ENCODE measurements around the gene EEFSEC.

Gene EEFSEC

GRCh38 chr3:128167646-128167972 is 14.3 kb downstream of the EEFSEC start:
- Histone ChIP-seq H3K9me3 (replicated peaks; ENCODE audit: insufficient read depth, low read length) (no peaks in the 10 kb centered on the region), H3F3A (ENCODE audit: insufficient read depth, low read length) (no peaks in the 10 kb centered on the region), H3K9me2 (replicated peaks; ENCODE audit: insufficient read depth, low read length) (no peaks in the 10 kb centered on the region), H2AFZ (ENCODE audit: low read length) (no peak overlapping the region), H3K27ac (ENCODE audit: low read length) (no peak overlapping the region), H3K79me2 (ENCODE audit: low read length) (peaks cover 48% of the 10 kb centered on the region), H3K27me3 (replicated peaks; ENCODE audit: insufficient read depth, low read length) (no peaks in the 10 kb centered on the region), H4K20me1 (ENCODE audit: insufficient read depth, low read length) (no peaks in the 10 kb centered on the region), H3K9ac (ENCODE audit: low read length) (no peak overlapping the region), H3K36me3 (replicated peaks; ENCODE audit: insufficient read depth, low read length) (no peaks in the 10 kb centered on the region), H3K4me1 (ENCODE audit: low read length) (no peaks in the 10 kb centered on the region), H3K4me3 (ENCODE audit: low read length) (no peak overlapping the region), H3K4me2 (ENCODE audit: low read depth, low read length) (no peak overlapping the region)
- TF ChIP-seq CTCF (IDR thresholded peaks at IDR 0.05; ENCODE audit: low read length) (no peak), EZH2phosphoT487 (IDR thresholded peaks at IDR 0.05; ENCODE audit: low read length) (no peak), EZH2 (optimal IDR thresholded peaks at IDR 0.05; ENCODE audit: low read depth, low read length) (no peak)
- DNase-seq, result no peak

GRCh38 chr3:128167973-128168674 is 14.8 kb downstream of the EEFSEC start:
- no peak overlapping the region for H3K4me2 ChIP-seq (ENCODE audit: low read depth, low read length)
- H3K79me2 ChIP-seq (ENCODE audit: low read length), result peaks cover 43% of the 10 kb centered on the region
- no peak overlapping the region for H3K9ac ChIP-seq (ENCODE audit: low read length)
- no peaks in the 10 kb centered on the region for H3K4me1 ChIP-seq (ENCODE audit: low read length)
- no peaks in the 10 kb centered on the region for H3F3A ChIP-seq (ENCODE audit: insufficient read depth, low read length)
- H4K20me1 ChIP-seq (ENCODE audit: insufficient read depth, low read length), result no peaks in the 10 kb centered on the region
- no peak overlapping the region for H2AFZ ChIP-seq (ENCODE audit: low read length)
- DNase-seq, result no peak
- no peaks in the 10 kb centered on the region for H3K36me3 ChIP-seq (replicated peaks; ENCODE audit: insufficient read depth, low read length)
- no peaks in the 10 kb centered on the region for H3K27me3 ChIP-seq (replicated peaks; ENCODE audit: insufficient read depth, low read length)
- H3K4me3 ChIP-seq (ENCODE audit: low read length), result no peak overlapping the region
- H3K9me3 ChIP-seq (replicated peaks; ENCODE audit: insufficient read depth, low read length), result no peaks in the 10 kb centered on the region
- no peak overlapping the region for H3K27ac ChIP-seq (ENCODE audit: low read length)
- H3K9me2 ChIP-seq (replicated peaks; ENCODE audit: insufficient read depth, low read length), result no peaks in the 10 kb centered on the region
- no peak for TF ChIP-seq EZH2phosphoT487 (IDR thresholded peaks at IDR 0.05; ENCODE audit: low read length)
- TF ChIP-seq CTCF (IDR thresholded peaks at IDR 0.05; ENCODE audit: low read length), result no peak
- no peak for TF ChIP-seq EZH2 (optimal IDR thresholded peaks at IDR 0.05; ENCODE audit: low read depth, low read length)

- Histone ChIP-seq H3K9me3 (replicated peaks; ENCODE audit: insufficient read depth, low read length) (no peaks in the 10 kb centered on the region), H2AFZ (ENCODE audit: low read length) (no peak overlapping the region), H3K27ac (ENCODE audit: low read length) (no peak overlapping the region), H3K4me1 (ENCODE audit: low read length) (no peaks in the 10 kb centered on the region), H3K9ac (ENCODE audit: low read length) (no peak overlapping the region), H3K9me2 (replicated peaks; ENCODE audit: insufficient read depth, low read length) (no peaks in the 10 kb centered on the region), H3K79me2 (ENCODE audit: low read length) (peaks cover 39% of the 10 kb centered on the region), H3K4me2 (ENCODE audit: low read depth, low read length) (no peak overlapping the region), H3K27me3 (replicated peaks; ENCODE audit: insufficient read depth, low read length) (no peaks in the 10 kb centered on the region), H3K36me3 (replicated peaks; ENCODE audit: insufficient read depth, low read length) (no peaks in the 10 kb centered on the region), H4K20me1 (ENCODE audit: insufficient read depth, low read length) (no peaks in the 10 kb centered on the region), H3K4me3 (ENCODE audit: low read length) (no peak overlapping the region), H3F3A (ENCODE audit: insufficient read depth, low read length) (no peaks in the 10 kb centered on the region)
- no peak for DNase-seq
- no peak for TF ChIP-seq CTCF (IDR thresholded peaks at IDR 0.05; ENCODE audit: low read length)
Observed at GRCh38 chr3:128168836-128169235, 15.6 kb downstream of the EEFSEC start.

Data from MM.1S (cell line).